Stimulated activated CD8-positive, alpha-beta memory T cell treated with anti-CD3 and anti-CD28 coated beads, Interleukin-15, amount 100 ng/mL, for 4 hours (primary cell): ENCODE data around the gene TMX1.
"Not testable (repeated sequence)": the region's sequence is repeated elsewhere in the genome, so short reads cannot be mapped to it uniquely, and the experiment has no call there.

Source experiments
- DNase-seq, 2 donors: peaks; one replicate each; pipeline ENCODE4 v3.0.0-alpha.2; 2020; ENCODE audit warnings: low read depth in 2 of 2

The TMX1 gene, protein sequence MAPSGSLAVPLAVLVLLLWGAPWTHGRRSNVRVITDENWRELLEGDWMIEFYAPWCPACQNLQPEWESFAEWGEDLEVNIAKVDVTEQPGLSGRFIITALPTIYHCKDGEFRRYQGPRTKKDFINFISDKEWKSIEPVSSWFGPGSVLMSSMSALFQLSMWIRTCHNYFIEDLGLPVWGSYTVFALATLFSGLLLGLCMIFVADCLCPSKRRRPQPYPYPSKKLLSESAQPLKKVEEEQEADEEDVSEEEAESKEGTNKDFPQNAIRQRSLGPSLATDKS

DNA sequence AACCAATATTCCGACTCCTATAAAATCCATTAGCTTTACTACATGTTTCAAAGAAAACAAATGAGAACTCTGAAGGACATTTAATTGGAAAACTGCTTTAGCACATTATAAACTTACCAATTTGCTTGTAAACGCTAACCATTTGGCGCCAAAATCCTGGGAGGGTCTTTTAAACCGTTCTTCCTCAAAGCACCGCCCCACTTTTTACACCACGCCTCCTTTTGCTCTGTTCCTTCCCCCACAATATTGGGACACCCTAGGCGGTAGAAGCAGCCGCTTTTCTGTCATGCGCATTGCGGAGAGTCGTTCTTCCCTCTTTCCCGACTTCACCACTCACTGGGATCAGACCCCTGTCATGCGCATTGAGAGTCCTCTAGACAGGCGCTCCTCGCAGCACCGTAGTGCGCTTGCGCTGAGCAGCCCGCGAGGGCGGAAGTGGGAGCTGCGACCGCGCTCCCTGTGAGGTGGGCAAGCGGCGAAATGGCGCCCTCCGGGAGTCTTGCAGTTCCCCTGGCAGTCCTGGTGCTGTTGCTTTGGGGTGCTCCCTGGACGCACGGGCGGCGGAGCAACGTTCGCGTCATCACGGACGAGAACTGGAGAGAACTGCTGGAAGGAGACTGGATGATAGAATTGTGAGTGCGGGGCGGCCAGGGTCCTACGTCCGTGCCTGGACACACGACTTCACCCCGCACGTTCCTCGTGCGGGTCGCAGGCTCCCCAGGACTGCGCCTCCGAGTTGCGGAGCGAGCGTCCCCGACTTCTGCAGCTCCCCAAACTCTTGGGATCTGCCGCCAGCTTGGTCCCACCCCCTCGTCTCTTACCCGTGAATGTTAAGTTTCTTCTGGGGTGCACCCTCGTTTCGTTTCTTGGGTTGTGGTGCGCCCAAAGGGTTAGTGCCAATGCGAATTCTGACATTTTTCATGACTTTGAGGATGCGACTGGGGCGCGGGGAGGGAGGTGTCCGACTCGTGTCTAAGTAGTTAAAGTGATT, at the start of gene TMX1:
TSS of gene TMX1 (plus strand) at position 435 of the 991 bp plus-strand sequence. CDS start at position 481, 46 bp downstream.
- peak; percentile 79 to 81 for DNase-seq

DNA sequence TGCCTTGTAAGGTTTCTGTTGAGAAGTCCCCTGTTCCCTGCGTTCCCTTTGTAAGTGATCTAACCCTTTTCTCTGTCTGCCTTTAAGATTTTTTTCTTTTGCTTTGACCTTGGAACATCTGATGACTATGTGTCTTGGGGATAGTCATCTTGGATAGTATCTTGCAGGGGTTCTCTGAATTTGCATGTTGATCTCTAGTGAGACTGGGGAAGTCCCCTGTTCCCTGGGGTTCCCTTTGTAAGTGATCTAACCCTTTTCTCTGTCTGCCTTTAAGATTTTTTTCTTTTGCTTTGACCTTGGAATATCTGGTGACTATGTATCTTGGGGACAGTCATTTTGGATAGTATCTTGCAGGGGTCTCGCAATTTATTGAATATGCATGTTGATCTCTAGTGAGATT, 38.2 kb upstream of the TMX1 start:
- no peak for DNase-seq

DNA sequence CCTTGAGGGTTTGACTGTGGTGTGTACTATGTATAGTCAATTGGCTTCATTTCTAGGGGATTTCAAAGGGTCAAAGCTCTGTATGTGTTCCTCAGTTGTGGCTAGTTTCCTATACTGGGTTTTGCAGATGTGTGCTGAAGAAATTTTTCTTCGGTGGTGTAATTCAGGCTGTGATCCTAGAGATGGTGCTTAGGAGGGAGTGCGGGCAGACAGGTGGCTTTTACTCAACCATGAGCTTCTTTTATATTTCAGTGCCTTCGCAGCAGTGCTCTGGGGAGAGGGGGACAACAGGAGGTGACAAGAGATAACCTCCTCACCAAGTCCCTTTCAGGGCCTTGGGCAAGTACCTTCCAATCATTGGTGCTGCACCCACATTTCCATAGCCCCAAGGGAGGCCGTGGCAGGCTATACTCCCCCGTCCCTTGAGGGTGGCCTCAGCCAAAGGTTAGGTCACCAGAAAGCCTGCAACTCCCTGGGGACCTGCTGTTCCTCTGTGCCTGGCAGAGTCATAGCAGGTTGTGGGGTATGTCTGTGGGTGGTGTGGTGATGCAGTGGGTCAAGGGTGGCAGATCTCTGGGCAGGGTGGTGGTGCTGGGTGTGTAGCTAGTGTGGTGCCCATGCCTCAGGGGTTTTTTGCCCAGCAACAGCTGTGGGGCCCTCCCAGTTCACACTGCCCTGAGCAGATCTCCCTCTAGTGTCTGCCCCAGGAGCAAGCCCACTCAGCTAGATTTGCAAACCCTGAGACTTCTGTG, 37.0 kb upstream of the TMX1 start:
- no peak for DNase-seq

DNA sequence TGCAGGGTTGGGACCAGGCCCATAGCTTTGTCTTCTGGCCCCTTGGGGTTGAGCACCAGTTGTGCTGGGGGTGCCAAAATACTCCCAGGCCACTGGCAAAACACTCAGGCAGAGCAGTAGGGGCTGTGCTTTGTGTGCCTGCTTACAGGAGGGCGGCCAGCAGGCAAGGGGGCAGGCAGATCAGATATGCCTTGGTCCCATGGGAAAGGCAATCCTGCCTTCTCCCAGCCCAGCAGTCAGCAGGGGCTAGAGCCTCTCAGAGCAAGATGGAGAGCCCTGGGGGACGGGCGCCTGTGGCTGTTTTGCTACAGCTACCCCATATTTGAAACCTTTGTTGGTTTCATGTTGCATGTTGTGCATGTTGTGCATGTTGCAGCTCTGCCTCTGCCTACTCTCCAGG, 36.2 kb upstream of the TMX1 start:
- DNase-seq = no peak

DNA sequence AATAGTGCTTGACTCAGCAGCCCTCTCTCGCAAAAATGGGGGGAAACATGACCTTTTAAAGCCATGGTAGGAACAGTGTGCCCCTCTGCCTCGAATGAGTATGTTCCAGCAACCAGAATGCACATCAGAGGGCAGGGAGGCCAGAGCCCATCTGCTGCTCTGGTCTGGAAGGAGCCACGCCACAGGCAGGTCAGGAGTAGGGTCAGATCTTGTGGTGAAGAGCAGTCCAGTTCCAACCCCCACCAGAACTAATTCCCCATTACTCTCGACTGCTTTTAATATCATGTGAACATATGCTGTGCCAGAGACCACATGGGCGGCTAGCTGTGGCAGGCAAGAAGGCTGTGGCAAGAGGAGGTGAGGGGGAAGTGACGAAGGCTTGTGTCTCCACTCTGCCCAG, 34.6 kb upstream of the TMX1 start:
- no peak for DNase-seq

DNA sequence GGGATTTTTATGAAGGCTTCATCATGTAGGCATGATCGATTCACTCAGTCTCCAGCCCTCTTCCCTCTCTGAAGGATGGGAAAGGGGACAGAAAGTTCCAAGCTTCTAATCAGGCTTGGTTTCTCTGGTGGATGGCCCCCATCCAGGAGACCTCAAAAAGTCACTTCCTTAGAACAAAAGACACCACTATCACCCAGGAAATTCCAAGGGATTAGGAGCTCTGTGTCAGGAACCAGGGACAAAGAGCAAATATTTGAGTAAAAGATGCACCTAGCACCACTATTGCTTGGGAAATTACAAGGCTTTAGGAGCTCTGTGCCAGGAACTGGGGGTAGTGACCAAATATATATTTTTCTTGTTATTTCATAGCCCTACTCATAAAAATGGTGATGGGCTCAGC, 33.6 kb upstream of the TMX1 start:
- no peak for DNase-seq

DNA sequence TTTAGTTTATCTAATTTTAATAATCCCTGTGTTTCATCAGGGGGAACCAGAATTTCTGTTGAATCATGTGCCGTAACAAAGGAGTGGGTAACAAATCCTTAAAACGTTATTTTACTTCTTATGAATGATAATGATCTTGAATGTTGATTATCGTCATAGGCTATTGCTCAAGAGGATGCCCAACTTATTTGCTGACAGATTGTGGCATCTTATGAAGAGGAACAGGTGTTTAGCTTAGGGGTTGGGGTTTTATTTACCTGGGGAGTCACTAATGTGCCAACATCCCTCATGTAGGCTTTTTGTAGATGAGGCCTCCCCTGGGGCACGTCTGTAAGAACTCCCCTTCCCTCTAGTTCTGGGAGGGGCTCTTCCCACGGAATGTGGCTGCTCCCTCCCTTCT, 32.4 kb upstream of the TMX1 start:
- DNase-seq = no peak

DNA sequence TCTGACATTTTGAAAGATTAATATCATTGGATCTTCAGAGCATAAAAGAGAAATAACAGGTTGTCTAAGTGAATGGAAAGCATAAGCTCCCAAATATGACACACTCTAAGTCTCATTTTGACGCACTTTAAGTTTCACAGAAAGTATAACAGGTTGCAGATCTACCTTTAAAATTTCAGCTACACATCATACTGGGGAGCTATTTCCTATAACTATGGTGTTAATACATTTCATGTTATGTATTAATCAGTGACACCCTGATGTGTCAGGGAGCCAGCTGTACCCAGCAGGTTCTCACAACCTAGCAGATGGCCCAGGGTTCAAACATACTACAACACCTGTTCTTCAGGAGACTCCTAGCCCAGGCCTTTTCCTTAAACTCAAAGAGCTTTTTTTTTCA, 31.1 kb upstream of the TMX1 start:
- DNase-seq = no peak

DNA sequence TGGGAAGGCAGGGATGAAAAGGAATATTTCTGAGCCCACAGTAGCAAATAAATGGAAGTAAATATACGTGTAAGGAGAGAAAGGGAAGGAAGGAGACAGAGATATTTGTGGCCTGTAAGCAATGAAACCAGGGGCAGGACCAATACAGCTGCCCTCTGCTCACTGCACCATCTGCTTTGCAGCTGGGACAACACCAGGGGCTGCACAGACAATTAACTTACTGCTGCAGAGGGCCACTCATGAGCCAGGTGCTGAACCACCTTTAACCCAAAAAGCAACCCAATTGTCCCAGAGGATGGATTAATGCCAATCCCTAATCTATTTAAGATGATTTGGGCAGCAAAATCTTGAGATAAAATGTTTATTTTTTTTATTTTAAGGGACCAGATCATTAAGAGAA, 30.6 kb upstream of the TMX1 start:
- DNase-seq = no peak

DNA sequence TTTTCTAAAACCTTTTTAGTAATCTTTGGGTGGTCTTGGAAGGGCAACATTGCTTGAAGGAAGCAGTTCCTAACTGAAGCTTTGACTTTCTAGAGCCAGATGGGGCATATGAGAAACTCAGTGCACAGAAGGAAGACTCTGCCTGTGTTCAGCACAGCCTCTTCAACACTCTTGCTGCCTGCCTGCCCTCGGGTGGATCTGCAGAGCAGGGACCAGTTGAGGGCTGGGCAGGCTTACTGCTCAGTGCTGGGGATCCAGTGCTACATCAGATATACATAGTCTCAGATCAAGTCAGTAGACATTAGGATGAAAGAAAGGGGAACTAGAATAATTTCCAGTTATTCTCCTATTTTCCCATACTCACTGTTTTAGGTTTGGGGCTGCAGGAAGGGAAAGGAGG, 29.5 kb upstream of the TMX1 start:
- DNase-seq = no peak

DNA sequence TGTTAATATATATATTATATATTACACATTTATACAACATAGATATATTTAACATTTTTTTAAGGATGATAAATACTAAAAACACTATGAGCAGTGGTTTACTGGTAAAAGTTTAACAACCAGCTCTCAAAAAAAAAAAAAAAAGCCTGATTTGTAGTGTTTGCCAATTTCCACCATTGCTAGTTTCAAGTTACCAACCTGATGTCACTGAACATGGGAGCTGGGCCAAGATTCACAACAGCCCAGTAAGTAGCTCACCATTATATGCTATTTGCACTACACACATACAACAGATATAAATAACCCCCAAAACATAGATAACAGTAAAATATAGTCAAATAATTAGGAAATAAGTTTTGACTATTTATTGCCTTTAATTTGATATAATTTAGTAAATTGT, 28.9 kb upstream of the TMX1 start:
- DNase-seq = no peak

DNA sequence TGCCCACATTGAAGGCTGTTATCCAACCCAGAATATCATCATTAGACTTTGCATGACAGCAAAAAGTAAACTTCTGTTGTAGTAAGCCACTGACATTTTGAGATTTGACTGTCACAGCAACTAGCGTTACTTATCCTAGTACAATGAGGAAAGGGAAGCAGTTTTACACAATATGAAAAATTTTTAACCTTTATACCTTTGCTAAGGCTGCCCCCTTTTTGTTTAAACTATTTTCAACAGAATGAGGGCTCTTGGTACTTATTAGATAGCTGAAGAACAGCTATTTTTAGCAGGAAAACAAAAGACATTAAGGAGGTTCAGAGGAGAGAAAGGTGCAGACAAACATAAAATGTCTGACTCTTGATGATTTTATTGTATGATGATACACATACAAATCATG, 23.4 kb upstream of the TMX1 start:
- DNase-seq = no peak

DNA sequence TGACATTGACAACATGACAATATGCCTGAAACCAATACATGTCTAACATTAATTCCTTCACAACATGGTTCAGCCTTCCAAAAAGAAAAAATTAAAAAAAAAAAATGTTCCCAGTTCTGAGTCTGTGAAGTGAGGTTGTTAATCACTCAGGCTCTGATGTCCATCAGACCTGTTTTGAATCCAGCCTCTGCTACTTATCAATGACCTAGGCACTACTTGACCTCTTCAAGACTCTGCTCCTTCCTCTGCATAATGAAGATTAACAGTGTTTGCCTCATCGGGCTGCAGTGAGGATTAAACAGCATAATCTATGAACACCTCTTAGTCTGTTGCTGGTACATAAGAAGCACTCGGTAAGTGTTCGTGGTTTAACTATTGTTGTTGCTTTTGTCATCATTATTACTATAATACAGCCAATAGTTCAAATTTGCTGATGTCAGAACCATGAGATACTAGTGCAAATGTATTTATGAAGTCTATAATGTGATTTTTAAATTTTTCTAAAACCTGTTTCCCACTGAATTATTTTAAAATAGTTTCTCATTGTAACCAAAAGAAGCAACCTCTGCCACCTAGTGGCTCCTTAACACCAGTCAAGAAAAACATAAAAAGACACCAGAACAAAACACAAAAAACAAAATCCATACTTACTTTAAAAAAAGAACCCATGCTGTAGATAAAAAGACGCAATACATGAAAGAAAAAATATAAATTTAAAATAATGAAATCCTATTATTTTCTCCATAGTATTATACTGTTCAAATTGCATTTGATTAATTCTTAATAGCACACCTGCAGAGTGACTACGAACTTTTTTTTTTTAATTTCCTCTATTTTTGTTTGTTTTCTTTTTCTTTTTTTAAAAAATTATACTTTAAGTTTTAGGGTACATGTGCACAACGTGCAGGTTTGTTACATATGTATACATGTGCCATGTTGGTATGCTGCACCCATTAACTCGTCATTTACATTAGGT, 20.3 kb upstream of the TMX1 start:
- DNase-seq = no peak

DNA sequence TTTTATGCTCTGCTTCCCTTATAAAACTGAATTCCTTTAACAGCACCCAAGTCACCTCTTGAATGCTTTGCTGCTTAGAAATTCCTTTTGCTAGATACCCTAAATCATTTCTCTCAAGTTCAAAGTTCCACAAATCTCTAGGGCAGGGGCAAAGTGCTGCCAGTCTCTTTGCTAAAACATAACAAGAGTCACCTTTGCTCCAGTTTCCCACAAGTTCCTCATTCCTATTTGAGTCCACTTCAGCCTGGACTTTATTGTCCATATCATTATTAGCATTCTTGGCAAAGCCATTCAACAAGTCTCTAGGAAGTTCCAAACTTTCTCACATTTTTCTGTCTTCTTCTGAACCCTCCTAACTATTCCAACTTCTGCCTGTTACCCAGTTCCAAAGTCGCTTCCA, 16.6 kb upstream of the TMX1 start:
- not testable (repeated sequence) for DNase-seq

DNA sequence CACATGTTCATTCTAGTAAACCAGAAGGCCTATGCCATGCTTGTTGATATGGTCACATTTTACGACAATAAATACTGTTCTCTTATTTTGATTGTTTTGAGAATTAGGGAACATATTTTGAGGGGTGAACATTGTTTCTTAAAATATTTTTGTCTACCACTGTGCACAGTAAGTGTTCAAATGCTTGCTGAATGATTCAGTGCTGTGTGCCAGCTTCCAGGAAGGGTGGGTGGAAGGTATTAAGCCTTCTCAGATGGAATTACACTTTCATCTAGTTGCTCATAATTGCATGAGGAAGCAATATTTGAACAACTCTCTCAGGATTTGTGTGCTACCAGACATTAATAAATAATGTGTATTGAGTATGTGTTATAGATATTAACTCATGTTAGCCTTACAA, 15.5 kb upstream of the TMX1 start:
- no peak for DNase-seq

DNA sequence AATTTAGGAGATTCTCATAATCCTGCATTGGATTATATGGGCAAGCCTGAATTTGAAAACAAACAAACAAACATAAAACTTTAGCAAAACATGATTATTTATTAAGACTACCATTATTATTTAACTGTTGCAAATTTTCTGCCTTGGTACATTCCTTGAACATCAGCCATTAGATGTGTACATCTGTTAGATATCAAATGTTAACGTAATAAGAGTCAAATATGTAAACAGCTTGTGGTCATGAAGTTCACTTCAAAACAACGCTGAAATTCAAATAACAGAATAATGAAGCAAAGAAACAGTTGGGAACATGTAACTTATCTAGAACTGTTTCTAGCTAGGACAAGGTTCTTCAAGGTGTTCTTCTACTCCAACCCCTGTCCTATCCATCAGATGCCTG, 14.3 kb upstream of the TMX1 start:
- DNase-seq = no peak

DNA sequence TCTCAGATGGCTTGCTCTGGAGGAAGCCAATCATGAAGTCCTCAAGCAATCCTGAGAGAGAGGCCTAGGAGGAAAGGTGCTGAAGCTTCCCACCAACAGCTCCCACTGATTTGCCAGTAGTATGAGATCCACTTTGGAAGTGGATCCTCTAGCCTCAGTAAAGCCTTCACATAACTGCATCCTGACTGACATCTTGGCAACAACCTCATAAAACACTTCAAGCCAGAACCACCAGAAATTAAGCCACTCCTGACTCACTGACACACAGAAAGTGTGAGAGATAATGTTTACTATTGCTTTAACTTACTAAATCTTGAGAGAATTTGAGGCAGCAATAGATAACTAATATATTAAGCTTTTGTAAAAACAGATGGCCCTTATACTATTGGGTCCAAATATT, 11.7 kb upstream of the TMX1 start:
- no peak for DNase-seq

DNA sequence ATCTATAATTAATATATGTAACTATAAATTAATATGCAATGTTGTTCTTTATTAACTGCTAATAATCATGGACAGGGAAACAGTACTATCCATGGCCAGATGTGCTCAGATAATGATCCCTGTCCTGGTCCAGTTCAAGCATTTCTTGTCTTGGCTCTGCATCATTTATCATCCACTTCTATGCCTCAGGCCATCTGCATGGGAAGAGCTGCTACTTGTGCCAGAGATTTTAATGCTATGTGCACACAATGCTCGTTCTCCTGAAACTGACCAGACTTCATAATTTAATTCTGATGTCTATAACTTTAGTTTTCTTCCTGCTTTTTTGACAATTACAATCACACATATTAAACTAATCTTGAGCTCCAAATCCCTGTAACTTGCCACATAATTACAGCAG, 11.2 kb upstream of the TMX1 start:
- DNase-seq = no peak

DNA sequence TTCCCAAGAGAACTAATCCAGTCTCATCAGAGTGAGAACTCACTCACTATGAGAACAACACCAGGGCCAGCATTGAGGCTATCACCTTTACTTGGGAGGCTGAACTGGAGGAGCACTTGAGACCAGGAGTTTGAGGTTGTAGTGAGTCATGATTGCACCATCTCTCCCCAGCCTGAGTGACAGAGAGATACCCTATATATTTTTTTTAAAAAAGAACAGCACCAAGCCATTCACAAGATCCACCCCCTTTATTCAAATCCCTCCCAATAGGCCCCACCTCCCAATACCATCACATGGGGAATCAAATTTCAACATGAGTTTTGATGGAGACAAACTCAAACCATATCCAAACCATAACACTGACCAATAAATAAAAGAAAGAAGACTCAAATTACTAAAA, 3.7 kb upstream of the TMX1 start:
- no peak for DNase-seq

DNA sequence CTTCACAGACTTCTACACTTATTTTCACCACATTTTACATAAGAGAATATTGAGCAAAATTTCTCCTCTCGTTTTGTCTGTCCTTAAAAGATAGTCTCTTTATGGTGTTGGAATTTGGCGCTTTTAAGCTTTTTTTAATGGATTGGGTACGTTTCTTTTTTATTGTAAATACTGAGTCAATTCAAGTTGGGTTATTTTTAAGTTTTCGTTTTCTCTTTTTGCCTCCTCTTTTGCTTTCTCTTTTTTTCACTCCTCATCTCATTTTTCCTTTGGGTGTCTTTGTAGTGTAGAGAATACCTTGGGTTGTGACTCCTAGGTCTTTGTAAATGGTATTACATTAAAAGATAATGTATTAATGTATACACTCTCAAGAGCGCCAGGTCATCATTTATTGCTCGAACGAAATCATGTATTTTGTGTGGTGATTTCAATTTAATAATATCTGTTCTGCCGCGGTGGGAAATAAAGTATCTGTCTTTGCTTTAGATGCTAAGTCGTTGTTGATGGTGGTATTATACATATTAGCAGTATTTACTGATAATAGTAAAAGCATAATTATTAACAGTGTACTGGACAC, 845 bp downstream of the TMX1 start:
- no peak for DNase-seq
